BLaER1 (cell line): ENCODE measurements around the gene MOCOS.
A peak's percentile ranks its signal among the peaks of the same experiment; 100 is the strongest.

Experiments used
- H3K27ac ChIP-seq: shearing (Covaris generic); formaldehyde crosslinking; 2 replicates; pipeline ENCODE4 v1.8.1; 2022
- H3K27me3 ChIP-seq: shearing (Covaris generic); formaldehyde crosslinking; 2 replicates; pipeline ENCODE4 v1.8.1; 2022
- H3K36me3 ChIP-seq: shearing (Covaris generic); formaldehyde crosslinking; 2 replicates; pipeline ENCODE4 v1.8.1; 2022
- H3K4me1 ChIP-seq: shearing (Covaris generic); formaldehyde crosslinking; 2 replicates; pipeline ENCODE4 v1.8.1; 2022
- H3K4me2 ChIP-seq: shearing (Covaris generic); formaldehyde crosslinking; 2 replicates; pipeline ENCODE4 v1.8.1; 2022
- H3K4me3 ChIP-seq: shearing (Covaris generic); formaldehyde crosslinking; 2 replicates; pipeline ENCODE4 v1.8.1; 2022
- H3K9ac ChIP-seq: shearing (Covaris generic); formaldehyde crosslinking; 2 replicates; pipeline ENCODE4 v1.8.1; 2022
- H3K9me3 ChIP-seq: shearing (Covaris generic); formaldehyde crosslinking; 2 replicates; pipeline ENCODE4 v1.8.1; 2022
- H4K20me1 ChIP-seq: shearing (Covaris generic); formaldehyde crosslinking; 2 replicates; pipeline ENCODE4 v1.8.1; 2022
- Cebpa-rat ChIP-seq: shearing (Covaris generic); IDR thresholded peaks from 2 replicates; pipeline ENCODE4 v1.8.1; 2022

MOCOS gene

GRCh38 chr18:36186461-36187192 lies 670 bp upstream of the MOCOS start:
- H4K20me1 ChIP-seq: no peaks in the 10 kb centered on the region; the same call in 1 of the 2 replicates
- H3K9me3 ChIP-seq: no peaks in the 10 kb centered on the region
- H3K4me2 ChIP-seq: peak overlapping the region; percentile 94
- H3K4me1 ChIP-seq: peaks cover 16% of the 10 kb centered on the region
- no peak overlapping the region for H3K27ac ChIP-seq
- no peaks in the 10 kb centered on the region for H3K36me3 ChIP-seq
- H3K4me3 ChIP-seq: peak overlapping the region; percentile 71
- no peak for TF ChIP-seq Cebpa-rat
- H3K9ac ChIP-seq: peak overlapping the region; percentile 25; the same call in 1 of the 2 replicates
- peaks cover 43% of the 10 kb centered on the region for H3K27me3 ChIP-seq

- Histone ChIP-seq H3K36me3 (no peaks in the 10 kb centered on the region), H3K9me3 (no peaks in the 10 kb centered on the region), H3K27ac (no peak overlapping the region), H3K9ac (peak overlapping the region; percentile 25), H4K20me1 (no peaks in the 10 kb centered on the region), H3K4me1 (peaks cover 16% of the 10 kb centered on the region), H3K4me2 (peak overlapping the region; percentile 94), H3K27me3 (peaks cover 43% of the 10 kb centered on the region), H3K4me3 (peak overlapping the region; percentile 71)
- TF ChIP-seq Cebpa-rat: no peak
Observed at GRCh38 chr18:36187826-36188721, 777 bp downstream of the MOCOS start.

DNA sequence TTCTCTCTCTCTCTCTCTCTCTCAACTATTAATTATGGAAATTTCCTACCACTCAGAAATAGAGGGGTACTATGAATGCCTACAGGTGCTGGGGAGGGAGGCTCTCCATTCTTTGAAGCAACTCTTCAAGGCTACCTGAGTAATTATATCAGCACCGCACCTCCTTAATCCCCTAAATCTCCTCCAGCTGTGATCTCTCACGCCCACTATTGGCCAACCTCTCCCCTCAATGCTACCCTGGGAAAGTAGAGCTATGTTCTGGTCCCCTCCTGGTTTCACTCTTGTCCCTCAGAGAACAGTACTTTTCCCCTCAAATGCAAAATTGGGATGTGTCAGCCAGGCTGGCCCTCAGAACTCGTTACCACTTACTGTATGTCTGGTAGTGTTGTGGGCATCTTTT lies 1.6 kb downstream of the MOCOS start:
- Histone ChIP-seq H3K27me3 (peaks cover 43% of the 10 kb centered on the region), H3K4me3 (no peak overlapping the region), H3K9ac (no peak overlapping the region), H4K20me1 (no peaks in the 10 kb centered on the region), H3K9me3 (no peaks in the 10 kb centered on the region), H3K36me3 (no peaks in the 10 kb centered on the region), H3K4me1 (peaks cover 16% of the 10 kb centered on the region), H3K27ac (no peak overlapping the region), H3K4me2 (no peak overlapping the region)
- TF ChIP-seq Cebpa-rat: no peak

- Histone ChIP-seq H3K4me1 (peaks cover 16% of the 10 kb centered on the region), H3K27ac (no peak overlapping the region), H3K9ac (no peak overlapping the region), H3K4me3 (no peak overlapping the region), H3K9me3 (no peaks in the 10 kb centered on the region), H3K27me3 (peaks cover 43% of the 10 kb centered on the region), H3K4me2 (no peak overlapping the region), H4K20me1 (no peaks in the 10 kb centered on the region), H3K36me3 (no peaks in the 10 kb centered on the region)
- TF ChIP-seq Cebpa-rat: no peak
Observed at GRCh38 chr18:36189486-36189885, 2.2 kb downstream of the MOCOS start.

DNA sequence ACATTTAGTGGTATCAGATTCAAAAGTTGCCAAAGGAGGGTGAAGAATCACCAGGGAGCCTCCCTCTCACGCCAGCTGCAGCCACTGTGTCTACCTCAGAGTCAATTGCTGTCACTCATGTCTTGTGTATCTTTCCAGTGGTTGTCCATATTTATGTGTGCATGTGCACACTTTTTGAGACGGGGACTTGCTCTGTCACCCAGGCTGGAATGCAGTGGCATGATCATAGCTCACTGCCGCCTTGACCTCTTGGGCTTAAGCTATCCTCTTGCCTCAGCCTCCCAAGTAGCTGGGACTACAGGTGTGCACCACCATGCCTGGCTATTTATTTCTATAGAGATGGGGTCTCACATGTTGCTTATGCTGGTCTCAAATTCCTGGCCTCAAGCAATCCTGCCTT lies 4.0 kb downstream of the MOCOS start:
- TF ChIP-seq Cebpa-rat: no peak
- Histone ChIP-seq H4K20me1 (no peaks in the 10 kb centered on the region), H3K4me3 (no peak overlapping the region), H3K9me3 (no peaks in the 10 kb centered on the region), H3K36me3 (no peaks in the 10 kb centered on the region), H3K27me3 (peaks cover 35% of the 10 kb centered on the region), H3K9ac (no peak overlapping the region), H3K27ac (no peak overlapping the region), H3K4me2 (no peak overlapping the region), H3K4me1 (peaks cover 16% of the 10 kb centered on the region)

- TF ChIP-seq Cebpa-rat: no peak
- no peaks in the 10 kb centered on the region for H3K36me3 ChIP-seq
- H3K4me3 ChIP-seq: no peak overlapping the region
- H3K4me1 ChIP-seq: peaks cover 13% of the 10 kb centered on the region
- no peaks in the 10 kb centered on the region for H3K9me3 ChIP-seq
- no peaks in the 10 kb centered on the region for H4K20me1 ChIP-seq
- H3K27ac ChIP-seq: no peak overlapping the region
- H3K4me2 ChIP-seq: no peak overlapping the region
- H3K27me3 ChIP-seq: peaks cover 31% of the 10 kb centered on the region
- no peak overlapping the region for H3K9ac ChIP-seq
Observed at GRCh38 chr18:36191711-36192110, 4.4 kb downstream of the MOCOS start.

- Histone ChIP-seq H3K4me1 (no peaks in the 10 kb centered on the region), H3K4me2 (no peak overlapping the region), H3K9ac (no peak overlapping the region), H3K9me3 (no peaks in the 10 kb centered on the region), H3K27me3 (peaks cover under 1% of the 10 kb centered on the region; the same call in 1 of the 2 replicates), H4K20me1 (no peaks in the 10 kb centered on the region), H3K27ac (no peak overlapping the region), H3K36me3 (no peaks in the 10 kb centered on the region), H3K4me3 (no peak overlapping the region)
- TF ChIP-seq Cebpa-rat: no peak
Observed at GRCh38 chr18:36194600-36195315, 7.5 kb downstream of the MOCOS start.

DNA sequence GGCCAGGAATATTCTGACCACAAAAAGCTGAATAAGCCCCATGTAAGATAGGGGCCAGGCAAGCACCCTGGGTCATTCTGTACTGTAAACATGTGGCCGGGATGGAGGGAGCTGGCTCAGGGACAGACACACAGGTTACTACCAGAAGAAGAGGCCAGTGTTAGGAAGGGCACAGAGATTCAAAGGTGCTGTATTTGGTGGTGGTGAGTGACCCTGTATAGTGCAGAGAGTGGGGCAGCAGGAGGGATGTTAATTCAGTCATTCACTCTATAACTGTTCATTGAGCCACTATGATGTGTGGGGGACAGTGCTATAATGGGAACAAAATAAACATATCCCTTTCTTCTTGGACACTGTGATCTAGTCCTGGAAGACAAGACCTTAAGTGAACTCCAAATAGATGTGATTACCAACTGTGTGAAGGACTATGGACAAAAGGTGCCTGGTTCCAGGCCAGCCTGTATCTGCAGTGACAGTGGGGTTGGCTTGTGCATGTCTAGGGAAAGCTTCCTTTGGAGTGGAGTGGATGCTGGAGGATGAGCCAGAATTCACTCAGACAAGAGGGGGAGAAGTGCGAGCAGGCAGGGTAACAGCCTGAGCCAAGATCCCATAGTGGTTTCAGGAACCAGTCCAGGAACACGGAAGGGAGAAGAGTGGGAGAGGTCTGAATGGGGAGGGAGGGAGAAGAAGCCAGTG lies 8.3 kb downstream of the MOCOS start:
- Histone ChIP-seq H3K36me3 (no peaks in the 10 kb centered on the region), H3K9ac (no peak overlapping the region), H3K4me1 (no peaks in the 10 kb centered on the region), H4K20me1 (no peaks in the 10 kb centered on the region), H3K27me3 (no peaks in the 10 kb centered on the region), H3K27ac (no peak overlapping the region), H3K4me3 (no peak overlapping the region), H3K4me2 (no peak overlapping the region), H3K9me3 (no peaks in the 10 kb centered on the region)
- no peak for TF ChIP-seq Cebpa-rat

DNA sequence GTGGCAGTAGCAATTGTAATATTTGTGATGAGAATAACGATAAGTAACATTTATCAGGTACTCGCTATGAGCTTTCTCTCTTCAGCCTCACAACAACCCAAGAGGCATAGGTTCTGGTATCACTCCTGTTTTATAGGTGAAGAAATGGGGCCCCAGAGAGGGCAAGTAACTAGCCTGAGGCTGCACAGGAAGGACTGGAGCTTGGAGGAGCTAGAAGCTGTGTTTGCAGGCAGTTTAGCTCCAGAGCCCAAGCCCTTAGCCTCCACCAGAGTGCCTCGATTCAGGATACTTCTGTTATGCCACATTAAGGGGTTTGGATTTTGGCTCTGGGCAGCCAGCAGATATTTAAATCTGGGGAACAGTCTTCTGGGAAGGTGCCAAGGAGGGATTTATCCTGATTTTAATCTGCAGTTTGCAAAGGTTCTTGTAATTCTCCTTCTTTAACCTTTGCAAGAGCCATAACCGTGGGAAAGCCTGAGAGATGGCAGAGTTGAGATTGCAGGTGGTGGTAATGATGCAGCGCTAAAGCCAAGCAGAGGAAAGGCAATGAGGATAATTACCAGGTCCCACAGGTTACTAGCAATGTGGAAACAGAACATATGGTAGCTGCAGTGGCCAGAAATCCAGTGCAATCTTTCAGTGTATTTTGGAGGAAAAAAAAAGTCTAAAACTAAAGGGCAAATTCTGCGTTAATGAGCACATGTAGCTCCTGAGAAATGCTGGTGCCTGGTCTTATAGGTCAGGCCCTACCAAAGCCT lies 9.1 kb downstream of the MOCOS start:
- TF ChIP-seq Cebpa-rat: no peak
- H3K9me3 ChIP-seq: no peaks in the 10 kb centered on the region
- no peak overlapping the region for H3K4me2 ChIP-seq
- no peaks in the 10 kb centered on the region for H4K20me1 ChIP-seq
- H3K9ac ChIP-seq: no peak overlapping the region
- no peaks in the 10 kb centered on the region for H3K36me3 ChIP-seq
- no peaks in the 10 kb centered on the region for H3K4me1 ChIP-seq
- H3K4me3 ChIP-seq: no peak overlapping the region
- H3K27ac ChIP-seq: no peak overlapping the region
- no peaks in the 10 kb centered on the region for H3K27me3 ChIP-seq
